Trophoblast cell (in vitro differentiated cells and primary cell): Measurements from ENCODE around the gene KHDRBS1.

Experiments used
- DNase-seq, 2 donors: peaks; one replicate each; pipeline ENCODE4 v3.0.0-alpha.2; 2016
- H2AFZ ChIP-seq: 2 replicates; pipeline ENCODE4 v1.6.1; 2013; ENCODE audit warnings: low read length, moderate library complexity, mild to moderate bottlenecking; ENCODE audit not compliant: insufficient read depth, poor library complexity
- H2AK5ac ChIP-seq: 2 replicates; pipeline ENCODE4 v1.6.1; 2013; ENCODE audit warnings: mild to moderate bottlenecking, low read length
- H2BK120ac ChIP-seq: 2 replicates; pipeline ENCODE4 v1.6.1; 2013; ENCODE audit warnings: low read length, mild to moderate bottlenecking, moderate library complexity; ENCODE audit not compliant: insufficient read depth, poor library complexity
- H2BK12ac ChIP-seq: 2 replicates; pipeline ENCODE4 v1.6.1; 2013; ENCODE audit warnings: mild to moderate bottlenecking, low read length, moderate library complexity
- H2BK5ac ChIP-seq: 2 replicates; pipeline ENCODE4 v1.6.1; 2013; ENCODE audit warnings: low read length, low read depth, moderate library complexity, mild to moderate bottlenecking; ENCODE audit not compliant: poor library complexity
- H3K14ac ChIP-seq: 2 replicates; pipeline ENCODE4 v1.6.1; 2013; ENCODE audit warnings: mild to moderate bottlenecking, low read length
- H3K18ac ChIP-seq: 2 replicates; pipeline ENCODE4 v1.6.1; 2013; ENCODE audit warnings: mild to moderate bottlenecking, low read length
- H3K23ac ChIP-seq: 2 replicates; pipeline ENCODE4 v1.6.1; 2013; ENCODE audit warnings: low read length
- H3K27ac ChIP-seq: 2 replicates; pipeline ENCODE4 v1.5.1; 2013; ENCODE audit warnings: low read depth, mild to moderate bottlenecking, inconsistent platforms, low read length, moderate library complexity
- H3K27me3 ChIP-seq: 2 replicates; pipeline ENCODE4 v1.6.1; 2013; ENCODE audit warnings: inconsistent platforms, mild to moderate bottlenecking, low read length, moderate library complexity; ENCODE audit not compliant: insufficient read depth
- H3K36me3 ChIP-seq, 2 experiments: 1 replicate in 1 of 2; 2 replicates in 1 of 2; pipeline ENCODE4 v1.6.1; 2013; ENCODE audit warnings: low read length in 2 of 2, mild to moderate bottlenecking in 2 of 2, moderate library complexity in 1 of 2; ENCODE audit not compliant: insufficient read depth in 2 of 2, control insufficient read depth in 1 of 2
- H3K4ac ChIP-seq: 2 replicates; pipeline ENCODE4 v1.6.1; 2013; ENCODE audit warnings: low read depth, mild to moderate bottlenecking, low read length, moderate library complexity
- H3K4me1 ChIP-seq, 2 experiments: 1 replicate in 1 of 2; 2 replicates in 1 of 2; pipeline ENCODE4 v1.6.1; 2013; ENCODE audit warnings: low read length in 2 of 2, mild to moderate bottlenecking in 2 of 2, moderate library complexity in 1 of 2; ENCODE audit not compliant: insufficient read depth in 2 of 2, control insufficient read depth in 1 of 2
- H3K4me2 ChIP-seq: 2 replicates; pipeline ENCODE4 v1.6.1; 2013; ENCODE audit warnings: inconsistent platforms, mild to moderate bottlenecking, low read length, moderate library complexity
- H3K4me3 ChIP-seq: 2 replicates; pipeline ENCODE4 v1.5.1; 2013; ENCODE audit warnings: mild to moderate bottlenecking, low read depth, low read length, inconsistent platforms
- H3K79me1 ChIP-seq: one replicate; pipeline ENCODE4 v1.6.1; 2013; ENCODE audit warnings: low read length
- H3K79me2 ChIP-seq: 2 replicates; pipeline ENCODE4 v1.6.1; 2013; ENCODE audit warnings: low read length, mild to moderate bottlenecking; ENCODE audit not compliant: control insufficient read depth, insufficient read depth, poor library complexity
- H3K9ac ChIP-seq: 2 replicates; pipeline ENCODE4 v1.6.1; 2013; ENCODE audit warnings: mild to moderate bottlenecking, low read length
- H3K9me3 ChIP-seq: 2 replicates; pipeline ENCODE4 v1.6.1; 2013; ENCODE audit warnings: low read depth, mild to moderate bottlenecking, control low read depth, inconsistent platforms, low read length; ENCODE audit not compliant: insufficient read depth
- H4K12ac ChIP-seq: 2 replicates; pipeline ENCODE4 v1.6.1; 2013; ENCODE audit warnings: low read depth, mild to moderate bottlenecking, low read length, moderate library complexity
- H4K8ac ChIP-seq: 2 replicates; pipeline ENCODE4 v1.6.1; 2013; ENCODE audit warnings: low read depth, mild to moderate bottlenecking, low read length, moderate library complexity
- H4K91ac ChIP-seq: one replicate; pipeline ENCODE4 v1.6.1; 2013; ENCODE audit warnings: low read depth, mild to moderate bottlenecking, low read length, moderate library complexity
- WGBS: extraction: QIAGEN DNeasy Blood & Tissue Kit; methylation state at CpG from one replicate; pipeline ENCODE4 v1.1.7; 2013; ENCODE audit warnings: missing lambda C conversion rate; ENCODE audit not compliant: insufficient read length, insufficient coverage; ENCODE audit errors: extremely low coverage; 5-methylcytosine and 5-hydroxymethylcytosine counted together

KHDRBS1 gene

GRCh38 chr1:32012709-32013385 lies 821 bp upstream of the KHDRBS1 start:
- no peaks in the 10 kb centered on the region for H3K9me3 ChIP-seq
- H3K4me2 ChIP-seq: peak overlapping the region; percentile 58
- H3K23ac ChIP-seq: no peak overlapping the region
- H3K4me1 ChIP-seq: peaks cover 5 to 7% of the 10 kb centered on the region in 2 experiments
- H2AK5ac ChIP-seq: peak overlapping the region; percentile 23
- H3K4me3 ChIP-seq: peak overlapping the region; percentile 10
- peak overlapping the region; percentile 28 for H2BK120ac ChIP-seq
- peak overlapping the region; percentile 71 for H4K91ac ChIP-seq
- H3K14ac ChIP-seq: peak overlapping the region; percentile 77
- peak overlapping the region; percentile 72 for H4K12ac ChIP-seq
- peak overlapping the region; percentile 44 for H3K4ac ChIP-seq
- H3K27me3 ChIP-seq: no peaks in the 10 kb centered on the region
- no peak for DNase-seq
- peak overlapping the region; percentile 9 for H2BK12ac ChIP-seq
- peak overlapping the region; percentile 92 for H3K27ac ChIP-seq
- peak overlapping the region; percentile 43 for H3K9ac ChIP-seq
- peak overlapping the region; percentile 93 for H4K8ac ChIP-seq
- WGBS: no CpG with 5 or more reads among the region's 12 CpGs
- peak overlapping the region; percentile 81 for H2BK5ac ChIP-seq
- peak overlapping the region; percentile 78 for H3K18ac ChIP-seq
- H2AFZ ChIP-seq: peak overlapping the region; percentile 44
- H3K79me1 ChIP-seq: peaks cover 14% of the 10 kb centered on the region
- peaks cover 25% of the 10 kb centered on the region for H3K79me2 ChIP-seq
- H3K36me3 ChIP-seq: peaks cover 0 to 8% of the 10 kb centered on the region in 2 experiments

DNA sequence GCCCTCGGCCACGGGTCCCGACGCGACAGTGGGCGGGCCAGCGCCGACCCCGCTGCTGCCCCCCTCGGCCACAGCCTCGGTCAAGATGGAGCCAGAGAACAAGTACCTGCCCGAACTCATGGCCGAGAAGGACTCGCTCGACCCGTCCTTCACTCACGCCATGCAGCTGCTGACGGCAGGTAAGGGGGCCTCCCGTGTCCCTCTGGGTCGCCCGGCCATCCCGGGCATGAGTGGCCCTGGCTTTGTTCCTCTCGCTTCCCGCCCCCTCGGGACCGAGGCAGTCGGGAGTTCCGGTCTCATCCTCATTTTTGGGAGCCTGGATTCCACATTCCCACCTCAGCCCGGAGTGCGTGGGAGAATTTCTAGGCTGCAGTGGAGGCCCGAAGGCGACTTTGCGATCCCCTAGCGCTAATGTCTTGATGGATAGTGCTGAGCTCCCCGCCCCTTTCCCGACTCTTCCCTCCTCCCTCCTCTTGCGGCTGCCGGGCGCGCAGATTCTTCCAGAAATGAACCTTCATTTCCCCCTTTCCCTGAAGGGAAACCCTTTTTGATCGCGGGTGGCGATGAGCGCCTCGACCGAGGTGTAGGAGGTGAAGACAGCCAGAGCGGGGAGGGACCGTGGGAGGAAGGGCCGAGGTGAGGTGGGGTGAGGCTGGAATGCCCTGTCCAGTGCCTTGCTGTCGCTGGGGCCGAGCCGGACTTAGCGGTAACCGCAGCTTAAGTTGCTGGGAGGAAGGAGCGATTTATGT lies 705 bp downstream of the KHDRBS1 start:
- H3K27ac ChIP-seq: peak overlapping the region; percentile 98
- H3K9me3 ChIP-seq: no peaks in the 10 kb centered on the region
- H2BK120ac ChIP-seq: peak overlapping the region; percentile 97
- H2AK5ac ChIP-seq: peak overlapping the region; percentile 100
- peak overlapping the region; percentile 99 for H4K91ac ChIP-seq
- no CpG with 5 or more reads among the region's 55 CpGs for WGBS
- H3K79me2 ChIP-seq: peaks cover 34% of the 10 kb centered on the region
- H4K12ac ChIP-seq: peak overlapping the region; percentile 91
- peak overlapping the region; percentile 61 for H3K4me2 ChIP-seq
- peak overlapping the region; percentile 19 for H2BK12ac ChIP-seq
- H3K4me1 ChIP-seq: peaks cover 5 to 7% of the 10 kb centered on the region in 2 experiments
- no peaks in the 10 kb centered on the region for H3K27me3 ChIP-seq
- H3K14ac ChIP-seq: peak overlapping the region; percentile 99
- peaks cover 7 to 9% of the 10 kb centered on the region in 2 experiments for H3K36me3 ChIP-seq
- H3K4me3 ChIP-seq: peak overlapping the region; percentile 98
- H3K23ac ChIP-seq: no peak overlapping the region
- peak overlapping the region; percentile 97 for H3K18ac ChIP-seq
- DNase-seq: peak; percentile 29 to 56
- peaks cover 14% of the 10 kb centered on the region for H3K79me1 ChIP-seq
- H3K4ac ChIP-seq: peak overlapping the region; percentile 99
- peak overlapping the region; percentile 97 for H2BK5ac ChIP-seq
- H2AFZ ChIP-seq: peak overlapping the region; percentile 66
- H3K9ac ChIP-seq: peak overlapping the region; percentile 99
- H4K8ac ChIP-seq: peak overlapping the region; percentile 97

DNA sequence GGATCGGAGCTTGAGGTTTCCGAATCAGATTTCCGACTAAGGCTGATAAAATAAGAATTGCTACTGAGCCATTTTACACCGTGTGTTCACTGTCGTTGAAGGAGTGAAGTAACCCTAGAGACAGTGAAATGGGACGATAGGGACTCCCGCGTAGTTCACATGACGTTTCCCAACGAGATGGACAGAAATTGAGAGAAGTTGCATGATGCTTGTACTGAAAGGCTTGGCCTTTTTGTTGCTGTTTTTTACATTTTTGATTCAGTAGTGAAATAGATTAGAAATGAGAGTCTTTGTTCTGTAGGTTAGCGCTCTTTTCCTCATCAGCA lies 1.2 kb downstream of the KHDRBS1 start:
- Histone ChIP-seq H3K79me1 (peaks cover 14% of the 10 kb centered on the region), H2BK5ac (no peak overlapping the region), H3K27me3 (no peaks in the 10 kb centered on the region), H3K4me1 (peaks cover 5 to 7% of the 10 kb centered on the region in 2 experiments), H2AK5ac (no peak overlapping the region), H3K9me3 (no peaks in the 10 kb centered on the region), H3K23ac (no peak overlapping the region), H3K18ac (peak overlapping the region; percentile 97), H3K36me3 (peaks cover 9 to 11% of the 10 kb centered on the region in 2 experiments), H3K27ac (no peak overlapping the region), H4K12ac (no peak overlapping the region), H2BK12ac (no peak overlapping the region), H2BK120ac (no peak overlapping the region), H3K14ac (peak overlapping the region; percentile 99), H3K79me2 (peaks cover 38% of the 10 kb centered on the region), H4K8ac (no peak overlapping the region), H3K4ac (peak overlapping the region; percentile 99), H3K4me3 (peak overlapping the region; percentile 98), H4K91ac (peak overlapping the region; percentile 99), H3K9ac (peak overlapping the region; percentile 99), H3K4me2 (peak overlapping the region; percentile 61), H2AFZ (no peak overlapping the region)
- no peak for DNase-seq
- WGBS: no CpG with 5 or more reads among the region's 11 CpGs

DNA sequence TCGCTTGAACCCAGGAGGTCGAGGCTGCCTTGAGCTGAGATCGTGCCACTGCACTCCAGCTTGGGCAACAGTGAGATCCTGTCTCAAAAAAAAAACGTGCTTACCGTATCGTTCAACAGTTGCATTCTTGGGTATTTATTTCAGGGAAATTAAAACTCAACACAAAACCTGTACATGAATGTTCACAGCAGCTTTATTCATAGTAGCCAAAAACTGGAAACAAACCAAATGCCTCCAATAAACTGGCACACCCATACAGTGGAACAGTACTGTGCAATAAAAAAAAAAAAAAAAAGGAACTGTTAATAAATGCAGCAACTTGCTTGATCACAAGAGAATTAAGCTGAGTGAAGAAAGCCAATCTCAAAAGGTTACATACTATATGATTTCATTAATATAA lies 6.7 kb downstream of the KHDRBS1 start:
- Histone ChIP-seq H4K91ac (no peak overlapping the region), H3K23ac (no peak overlapping the region), H3K4me3 (no peak overlapping the region), H3K36me3 (peaks cover 33 to 34% of the 10 kb centered on the region in 2 experiments), H4K12ac (no peak overlapping the region), H2AK5ac (no peak overlapping the region), H3K18ac (no peak overlapping the region), H3K4me1 (peaks cover 7% of the 10 kb centered on the region in 2 experiments), H3K14ac (no peak overlapping the region), H3K27ac (no peak overlapping the region), H3K9me3 (no peaks in the 10 kb centered on the region), H3K4me2 (no peak overlapping the region), H4K8ac (no peak overlapping the region), H2BK5ac (no peak overlapping the region), H3K79me1 (no peaks in the 10 kb centered on the region), H2AFZ (no peak overlapping the region), H2BK120ac (no peak overlapping the region), H2BK12ac (no peak overlapping the region), H3K4ac (peak overlapping the region; percentile 94), H3K27me3 (no peaks in the 10 kb centered on the region), H3K79me2 (peaks cover 45% of the 10 kb centered on the region), H3K9ac (no peak overlapping the region)
- DNase-seq: no peak
- WGBS: no CpG with 5 or more reads among the region's 6 CpGs
